Measurements from ENCODE around the gene RPS29.
"Not testable (repeated sequence)": the region's sequence is repeated elsewhere in the genome, so short reads cannot be mapped to it uniquely, and the experiment has no call there.

Gene RPS29

GRCh38 chr14:49598189-49598484 lies 12.0 kb upstream of the RPS29 start:
- no peak for DNase-seq (ENCODE audit: extremely low spot score)
- CTCF ChIA-PET = interaction anchor here (0.9 to 3.1 kb wide), 3 partner anchors 12 to 136 kb away, joined by 3 to 44 read pairs (median 9); partner anchors contain the start of genes MGAT2, RPL36AL and RPS29
- TF ChIP-seq CTCF (IDR thresholded peaks at IDR 0.05; ENCODE audit: control extremely low read depth, extremely low read depth, low read depth, missing control alignments) = no peak
- POLR2A ChIA-PET = interaction anchor here (1.0 to 1.7 kb wide), 3 partner anchors 12 to 265 kb away, joined by 6 to 11 read pairs (median 11); partner anchors contain the start of genes MGAT2, RPL36AL and RPS29

DNA sequence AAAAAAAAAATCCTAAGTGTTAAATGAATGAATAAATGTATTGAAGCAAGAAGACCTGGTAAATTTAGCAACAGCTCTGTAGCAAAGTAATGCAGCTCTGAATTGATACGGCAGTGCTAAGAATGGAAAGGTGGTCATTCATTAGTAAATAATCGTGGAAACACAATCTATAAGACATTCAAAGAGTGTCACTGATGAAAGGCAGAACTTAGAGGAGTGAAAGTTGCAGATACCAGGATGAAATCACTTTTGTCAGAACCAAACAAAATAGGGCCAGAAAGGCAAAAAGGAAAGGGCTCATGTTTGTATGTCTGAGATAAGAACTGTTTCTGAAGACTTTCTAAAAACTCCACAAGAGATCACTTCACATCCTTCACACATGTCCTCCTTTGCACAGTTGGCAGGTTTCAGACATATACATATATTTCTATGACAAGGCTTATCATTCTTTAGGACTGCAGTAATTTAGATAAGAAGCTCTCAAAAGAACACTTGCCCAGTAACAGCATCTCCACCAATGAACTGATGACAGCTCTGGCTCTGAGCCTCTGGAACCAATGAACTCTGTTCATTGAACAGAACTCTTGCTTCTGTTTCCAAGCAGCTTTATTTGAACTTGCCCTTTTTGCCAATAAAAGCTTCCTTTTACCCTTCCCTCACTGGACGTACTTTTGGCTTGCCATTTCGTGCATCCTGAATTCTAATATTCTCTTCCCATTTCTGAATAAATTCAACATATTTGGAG lies 8.3 kb upstream of the RPS29 start:
- TF ChIP-seq CTCF (IDR thresholded peaks at IDR 0.05; ENCODE audit: control extremely low read depth, extremely low read depth, low read depth, missing control alignments) = no peak
- DNase-seq (ENCODE audit: extremely low spot score) = peak; percentile 41
- ChIA-PET CTCF (interaction anchor here (1.5 to 2.5 kb wide), 3 partner anchors 8 to 258 kb away, joined by 4 to 26 read pairs (median 6); partner anchors contain the start of genes NEMF and RPS29), POLR2A (interaction anchor here (1.4 kb wide), 1 partner anchor 9 kb away, joined by 8 read pairs; the partner anchor contains the start of gene RPS29)

GRCh38 chr14:49593016-49593415 lies 6.8 kb upstream of the RPS29 start:
- no peak for DNase-seq (ENCODE audit: extremely low spot score)
- no peak for TF ChIP-seq CTCF (IDR thresholded peaks at IDR 0.05; ENCODE audit: control extremely low read depth, extremely low read depth, low read depth, missing control alignments)
- ChIA-PET CTCF (no interaction called here), POLR2A (no interaction called here)

DNA sequence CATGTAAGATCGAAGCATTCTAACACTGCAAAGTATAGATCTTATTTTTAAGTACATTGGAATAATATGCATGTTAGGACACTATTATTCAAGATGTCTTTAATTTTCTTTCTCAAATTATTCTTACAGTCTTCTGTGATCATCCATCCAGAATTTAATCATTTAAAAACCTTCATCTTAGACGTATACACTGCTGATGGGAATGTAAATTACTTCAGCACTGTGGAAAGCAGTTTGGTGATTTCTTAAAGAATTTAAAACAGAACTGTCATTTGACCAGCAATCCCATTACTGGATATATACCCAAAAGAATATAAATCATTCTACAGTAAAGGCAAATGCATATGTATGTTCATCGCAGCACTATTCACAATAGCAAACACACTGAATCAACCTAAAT lies 3.2 kb upstream of the RPS29 start:
- no peak for TF ChIP-seq CTCF (IDR thresholded peaks at IDR 0.05; ENCODE audit: control extremely low read depth, extremely low read depth, low read depth, missing control alignments)
- ChIA-PET CTCF (interaction anchor here (0.9 kb wide), 1 partner anchor 10 kb away, joined by 3 read pairs; the partner anchor contains the start of gene LRR1), POLR2A (no interaction called here)
- DNase-seq (ENCODE audit: extremely low spot score) = no peak

GRCh38 chr14:49586673-49587460 lies 687 bp upstream of the RPS29 start:
- TF ChIP-seq CTCF (IDR thresholded peaks at IDR 0.05; ENCODE audit: control extremely low read depth, extremely low read depth, low read depth, missing control alignments) = peak; percentile 84
- CTCF ChIA-PET = interaction anchor here (0.7 to 4.0 kb wide), 21 partner anchors 8 to 1176 kb away, joined by 3 to 44 read pairs (median 4); partner anchors contain the start of genes DNAAF2, LRR1, MGAT2 and RPL36AL
- POLR2A ChIA-PET = interaction anchor here (0.7 to 2.7 kb wide), 5 partner anchors 8 to 48 kb away, joined by 3 to 11 read pairs (median 7); partner anchors contain the start of genes LRR1, MGAT2 and RPL36AL
- DNase-seq (ENCODE audit: extremely low spot score) = peak; percentile 55

- CTCF ChIA-PET = interaction anchor here (1.3 to 4.0 kb wide), 6 partner anchors 10 to 267 kb away, joined by 5 to 44 read pairs (median 10); partner anchors contain the start of genes DNAAF2, LRR1 and NEMF
- DNase-seq (ENCODE audit: extremely low spot score) = not testable (repeated sequence)
- POLR2A ChIA-PET = interaction anchor here (2.7 kb wide), 1 partner anchor 10 kb away, joined by 8 read pairs; no protein-coding TSS in a partner anchor
Observed at GRCh38 chr14:49584981-49585640, 1.1 kb downstream of the RPS29 start.
